EL (cell line): ENCODE data around the gene CPD.
"Not testable (repeated sequence)": the region's sequence is repeated elsewhere in the genome, so short reads cannot be mapped to it uniquely, and the experiment has no call there.

ENCODE experiments used
- DNase-seq: peaks from one replicate; pipeline ENCODE4 v3.0.0-alpha.2; 2016

CPD gene

GRCh38 chr17:30378825-30379302 lies at the start of gene CPD:
CPD (plus strand) TSS chr17:30378927; CDS start chr17:30378981, 54 bp downstream.
- DNase-seq, result peak; percentile 96

GRCh38 chr17:30332057-30332542 lies 46.6 kb upstream of the CPD start:
- DNase-seq, result peak; percentile 73

GRCh38 chr17:30333503-30334360 lies 45.0 kb upstream of the CPD start, which contains the start of gene TMIGD1:
TMIGD1 (minus strand) TSS chr17:30334057; CDS start chr17:30332133, 1,924 bp downstream.
- DNase-seq, result no peak

- no peak for DNase-seq
These were observed 44.3 kb upstream of the CPD start for GRCh38 chr17:30334421-30334820.

GRCh38 chr17:30336369-30337171 lies 42.2 kb upstream of the CPD start:
- peak; percentile 66 for DNase-seq

GRCh38 chr17:30337393-30337999 lies 41.2 kb upstream of the CPD start:
- DNase-seq, result no peak

- no peak for DNase-seq
These were observed 39.6 kb upstream of the CPD start for GRCh38 chr17:30339086-30339485.

GRCh38 chr17:30340801-30341356 lies 37.8 kb upstream of the CPD start:
- DNase-seq, result no peak

GRCh38 chr17:30341703-30342249 lies 37.0 kb upstream of the CPD start:
- DNase-seq, result no peak

GRCh38 chr17:30343244-30343643 lies 35.5 kb upstream of the CPD start:
- DNase-seq, result not testable (repeated sequence)

GRCh38 chr17:30343796-30344195 lies 34.9 kb upstream of the CPD start:
- DNase-seq, result no peak

GRCh38 chr17:30344283-30345088 lies 34.2 kb upstream of the CPD start:
- DNase-seq, result no peak

- DNase-seq, result no peak
These were observed 33.7 kb upstream of the CPD start for GRCh38 chr17:30345089-30345433.

GRCh38 chr17:30345527-30346075 lies 33.1 kb upstream of the CPD start:
- peak; percentile 29 for DNase-seq

GRCh38 chr17:30346221-30346795 lies 32.4 kb upstream of the CPD start:
- DNase-seq, result no peak

GRCh38 chr17:30347488-30347887 lies 31.2 kb upstream of the CPD start:
- DNase-seq, result no peak

- DNase-seq, result no peak
These were observed 29.5 kb upstream of the CPD start for GRCh38 chr17:30349252-30349651.

- DNase-seq, result not testable (repeated sequence)
These were observed 27.5 kb upstream of the CPD start for GRCh38 chr17:30351263-30351662.

- no peak for DNase-seq
These were observed 27.0 kb upstream of the CPD start for GRCh38 chr17:30351735-30352134.

GRCh38 chr17:30352240-30352814 lies 26.4 kb upstream of the CPD start:
- no peak for DNase-seq

GRCh38 chr17:30354701-30355100 lies 24.0 kb upstream of the CPD start:
- DNase-seq, result no peak
